Measurements from ENCODE around the gene KLRC3. TPM values are rescaled to one million over a fixed set of nuclear protein-coding genes. Genes with fewer than 3 reads are reported as not detected.
"Not testable (repeated sequence)": the region's sequence is repeated elsewhere in the genome, so short reads cannot be mapped to it uniquely, and the experiment has no call there.

KLRC3 gene
- total RNA-seq, 2 donors from 2014 or later = not detected

DNA sequence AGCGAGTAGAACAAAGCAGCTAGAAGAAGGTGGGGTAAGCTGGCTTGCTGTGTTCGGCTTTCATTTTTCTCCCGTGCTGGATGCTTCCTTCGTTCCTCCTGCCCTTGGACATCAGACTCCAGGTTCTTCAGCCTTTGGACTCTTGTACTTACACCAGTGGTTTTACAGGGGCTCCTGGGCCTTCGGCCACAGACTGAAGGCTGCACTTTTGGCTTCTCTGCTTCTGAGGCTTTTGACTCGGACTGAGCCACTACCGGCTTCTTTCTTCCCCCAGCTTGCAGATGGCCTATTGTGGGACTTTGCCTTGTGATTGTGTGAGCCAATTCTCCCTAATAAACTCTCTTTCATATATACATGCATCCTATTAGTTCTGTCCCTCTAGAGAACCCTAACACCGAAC lies 5.5 kb upstream of the KLRC3 start:
- not testable (repeated sequence) for H3K4me3 Mint-ChIP-seq; H3K4me1 Mint-ChIP-seq; ATAC-seq (replicated peaks); H3K27me3 Mint-ChIP-seq; H3K9me3 Mint-ChIP-seq; H3K36me3 Mint-ChIP-seq (ENCODE audit: low read depth); H3K27ac Mint-ChIP-seq

DNA sequence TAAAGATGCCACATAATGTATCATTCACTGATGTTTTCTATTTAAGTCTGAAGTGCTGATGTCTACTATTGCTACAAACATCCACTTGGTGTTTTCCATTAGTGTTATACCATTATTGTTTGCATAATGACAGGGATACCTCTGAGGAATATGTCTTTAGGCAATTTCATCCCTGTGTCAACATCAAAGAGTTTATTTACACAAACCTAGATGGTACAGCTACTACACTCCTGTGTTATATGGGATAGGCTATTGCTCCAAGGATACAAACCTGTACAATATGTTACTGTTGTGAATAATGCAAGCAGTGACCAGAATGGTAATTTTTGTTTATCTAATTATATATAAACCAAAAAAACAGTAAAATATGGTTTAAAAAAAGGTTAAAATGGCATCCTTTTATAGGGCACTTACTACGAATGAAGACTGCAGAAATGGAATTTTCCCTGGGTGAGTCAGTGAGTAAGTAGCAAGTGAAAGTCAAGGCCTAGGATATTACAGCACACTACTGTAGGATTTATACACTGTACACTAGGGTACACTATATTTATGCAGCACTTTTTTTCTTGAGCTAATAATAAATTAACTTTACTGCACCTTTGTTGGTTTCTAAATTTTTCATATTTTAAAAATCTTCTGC lies 4.0 kb upstream of the KLRC3 start:
- H3K36me3 Mint-ChIP-seq (ENCODE audit: low read depth); ATAC-seq (replicated peaks); H3K4me3 Mint-ChIP-seq; H3K4me1 Mint-ChIP-seq; H3K27ac Mint-ChIP-seq; H3K27me3 Mint-ChIP-seq; H3K9me3 Mint-ChIP-seq: not testable (repeated sequence)

DNA sequence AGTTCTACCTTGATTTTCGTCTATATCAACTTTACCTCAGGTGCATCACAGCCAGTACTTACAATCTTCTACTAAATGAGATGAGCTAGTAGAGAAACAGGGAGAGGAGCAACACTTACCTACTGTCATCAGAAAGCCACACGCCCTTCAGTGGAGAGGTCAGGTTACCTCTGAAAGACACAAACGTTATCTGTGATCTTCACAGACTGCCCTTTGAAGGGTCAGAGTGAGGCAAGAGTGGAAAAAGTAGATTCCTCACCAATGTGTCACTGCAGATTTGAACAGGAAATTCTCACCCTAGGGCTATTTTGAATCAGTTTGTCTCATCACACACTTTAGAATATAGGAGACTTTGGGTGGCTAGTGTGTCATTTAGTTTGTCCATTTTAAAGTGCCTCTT lies 1.8 kb upstream of the KLRC3 start:
- ATAC-seq (replicated peaks) = peak; percentile 52
- H3K36me3 Mint-ChIP-seq (ENCODE audit: low read depth); H3K4me1 Mint-ChIP-seq; H3K27me3 Mint-ChIP-seq; H3K27ac Mint-ChIP-seq; H3K9me3 Mint-ChIP-seq; H3K4me3 Mint-ChIP-seq: not testable (repeated sequence)

DNA sequence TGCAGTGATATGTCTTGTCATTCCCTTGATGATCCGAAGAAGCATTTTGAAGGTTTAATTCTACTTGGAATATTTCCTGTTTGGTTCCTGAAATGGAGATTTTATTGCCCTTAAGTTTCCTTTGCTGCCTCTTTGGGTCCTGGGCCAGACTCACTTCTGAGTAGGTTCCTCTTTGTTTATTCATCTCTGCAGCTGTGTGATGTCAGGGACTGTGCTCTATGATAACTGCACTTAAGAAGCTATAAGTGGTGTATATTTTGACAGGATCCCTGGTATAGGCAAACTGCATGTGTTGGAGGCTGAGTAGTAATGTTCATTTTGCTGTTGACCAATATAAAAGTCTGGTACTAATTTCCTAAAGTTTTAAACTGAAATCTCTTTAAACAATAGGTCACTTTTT lies 11.0 kb downstream of the KLRC3 start, which contains the start of gene KLRC4:
TSS of gene KLRC4 (minus strand) at position 366 of the 400 bp plus-strand sequence. CDS start at position 184, 182 bp downstream.
- Mint-ChIP-seq H3K4me3 (no peak within 1 kb of the TSS), H3K27me3 (peaks cover 3% of the 10 kb centered on the region), H3K4me1 (no peaks in the 10 kb centered on the region), H3K27ac (no peak within 1 kb of the TSS), H3K36me3 (ENCODE audit: low read depth) (no peaks in the 10 kb centered on the region), H3K9me3 (no peaks in the 10 kb centered on the region)
- ATAC-seq (replicated peaks) = no peak

DNA sequence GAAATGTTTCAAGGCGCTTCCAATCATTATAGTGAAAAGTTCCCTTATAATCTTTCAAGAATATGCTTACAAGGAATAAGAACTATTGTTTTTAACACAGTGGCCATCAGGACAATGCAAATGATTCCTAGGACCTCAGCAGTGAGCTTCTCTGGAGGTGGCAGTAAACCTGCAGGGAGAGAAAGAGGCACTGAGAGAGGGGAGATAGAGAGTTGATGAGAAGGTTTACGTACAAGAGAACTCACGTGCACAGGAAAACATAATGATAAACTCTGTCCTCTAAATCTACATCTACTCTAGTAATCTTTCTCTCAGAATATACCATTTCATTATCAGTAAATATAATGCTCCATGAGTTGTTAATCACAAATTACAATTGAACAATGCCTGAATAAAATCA lies 11.6 kb downstream of the KLRC3 start:
- Mint-ChIP-seq H3K4me3 (no peak overlapping the region), H3K4me1 (no peaks in the 10 kb centered on the region), H3K36me3 (ENCODE audit: low read depth) (no peaks in the 10 kb centered on the region), H3K27me3 (peaks cover 3% of the 10 kb centered on the region), H3K9me3 (no peaks in the 10 kb centered on the region), H3K27ac (no peak overlapping the region)
- no peak for ATAC-seq (replicated peaks)

DNA sequence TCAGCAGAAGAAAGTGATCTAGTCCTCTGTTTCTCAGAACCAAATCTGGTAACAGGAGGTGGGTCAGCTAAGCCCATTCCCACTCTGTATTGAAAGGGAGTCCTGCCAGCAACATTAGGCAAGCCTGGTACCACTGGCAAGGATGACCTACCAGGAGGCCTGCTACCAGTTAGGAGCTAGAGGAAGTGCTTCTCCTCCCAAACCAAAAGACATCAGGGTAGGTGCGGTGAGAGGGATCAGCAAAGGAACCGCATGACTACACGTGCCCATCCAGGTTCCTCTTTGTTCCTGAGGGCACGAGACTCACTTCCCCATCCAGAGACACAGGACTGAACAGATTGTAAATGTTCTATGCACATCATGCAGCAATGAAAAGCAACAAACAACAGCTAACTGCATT lies 13.7 kb downstream of the KLRC3 start:
- Mint-ChIP-seq H3K4me1 (no peaks in the 10 kb centered on the region), H3K4me3 (no peak overlapping the region), H3K9me3 (no peaks in the 10 kb centered on the region), H3K27me3 (peaks cover 7% of the 10 kb centered on the region), H3K27ac (no peak overlapping the region), H3K36me3 (ENCODE audit: low read depth) (no peaks in the 10 kb centered on the region)
- ATAC-seq (replicated peaks) = no peak

DNA sequence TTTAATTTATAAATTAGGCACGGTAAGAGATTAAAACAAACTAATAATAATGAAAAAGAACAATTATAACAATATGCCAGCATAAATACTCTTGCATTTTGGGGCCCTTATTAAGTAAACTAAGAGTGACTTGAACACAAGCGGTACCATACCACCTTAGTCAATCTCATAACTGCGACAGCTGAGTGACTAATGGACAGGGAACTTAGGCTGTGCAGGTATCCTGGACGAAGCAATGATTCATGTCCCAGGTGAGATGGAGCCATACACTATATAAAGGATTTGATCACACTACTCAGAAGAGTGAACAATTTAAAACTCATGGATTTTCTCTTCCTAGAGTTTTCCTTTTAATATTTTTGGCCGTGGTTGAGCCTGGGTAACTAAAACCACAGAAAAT lies 15.1 kb downstream of the KLRC3 start:
- no peaks in the 10 kb centered on the region for H3K9me3 Mint-ChIP-seq
- no peaks in the 10 kb centered on the region for H3K4me1 Mint-ChIP-seq
- no peak for ATAC-seq (replicated peaks)
- peaks cover 13% of the 10 kb centered on the region for H3K27me3 Mint-ChIP-seq
- H3K4me3 Mint-ChIP-seq = no peak overlapping the region
- H3K36me3 Mint-ChIP-seq (ENCODE audit: low read depth) = no peaks in the 10 kb centered on the region
- H3K27ac Mint-ChIP-seq = no peak overlapping the region

DNA sequence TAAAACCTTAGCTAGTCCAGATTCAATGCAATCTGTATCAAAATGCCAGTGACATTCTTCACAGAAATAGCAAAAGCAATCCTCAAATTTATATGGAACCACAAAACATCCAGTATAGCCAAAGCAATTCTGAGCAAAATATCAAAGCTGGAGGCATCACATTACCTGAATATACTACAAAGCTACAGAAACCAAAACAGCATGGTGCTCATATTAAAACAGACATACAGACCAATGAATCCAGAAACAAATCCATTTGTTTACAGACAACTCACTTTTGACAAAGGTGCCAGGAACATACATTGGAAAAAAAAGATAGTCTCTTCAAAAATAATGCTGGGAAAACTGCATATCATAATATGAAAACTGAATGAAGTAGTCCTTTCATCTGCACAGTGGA lies 15.6 kb downstream of the KLRC3 start:
- ATAC-seq (replicated peaks) = no peak
- Mint-ChIP-seq H3K4me1 (no peaks in the 10 kb centered on the region), H3K27me3 (peaks cover 16% of the 10 kb centered on the region), H3K27ac (no peak overlapping the region), H3K36me3 (ENCODE audit: low read depth) (no peaks in the 10 kb centered on the region), H3K4me3 (no peak overlapping the region), H3K9me3 (no peaks in the 10 kb centered on the region)

DNA sequence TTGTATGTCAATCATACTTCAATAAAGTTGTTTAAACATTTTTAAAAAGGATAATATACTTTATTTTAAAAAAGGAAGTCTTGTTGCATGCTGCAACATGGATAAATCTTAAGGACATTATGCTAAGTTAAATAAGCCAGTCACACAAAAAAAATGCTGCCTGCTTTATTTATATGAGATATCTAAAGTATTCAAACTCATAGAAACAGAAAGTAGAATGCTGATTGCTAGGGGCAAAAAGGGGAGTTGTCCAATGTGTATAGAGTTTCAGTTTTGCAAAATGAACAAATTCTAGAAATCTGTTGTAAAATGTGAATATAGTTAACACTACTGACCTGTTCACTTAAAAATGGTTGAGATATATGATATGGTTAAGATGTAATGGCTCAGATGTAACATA lies 19.6 kb downstream of the KLRC3 start:
- no peak overlapping the region for H3K27ac Mint-ChIP-seq
- no peaks in the 10 kb centered on the region for H3K4me1 Mint-ChIP-seq
- H3K36me3 Mint-ChIP-seq (ENCODE audit: low read depth) = no peaks in the 10 kb centered on the region
- H3K27me3 Mint-ChIP-seq = peaks cover 22% of the 10 kb centered on the region
- ATAC-seq (replicated peaks) = no peak
- H3K4me3 Mint-ChIP-seq = no peak overlapping the region
- H3K9me3 Mint-ChIP-seq = no peaks in the 10 kb centered on the region

DNA sequence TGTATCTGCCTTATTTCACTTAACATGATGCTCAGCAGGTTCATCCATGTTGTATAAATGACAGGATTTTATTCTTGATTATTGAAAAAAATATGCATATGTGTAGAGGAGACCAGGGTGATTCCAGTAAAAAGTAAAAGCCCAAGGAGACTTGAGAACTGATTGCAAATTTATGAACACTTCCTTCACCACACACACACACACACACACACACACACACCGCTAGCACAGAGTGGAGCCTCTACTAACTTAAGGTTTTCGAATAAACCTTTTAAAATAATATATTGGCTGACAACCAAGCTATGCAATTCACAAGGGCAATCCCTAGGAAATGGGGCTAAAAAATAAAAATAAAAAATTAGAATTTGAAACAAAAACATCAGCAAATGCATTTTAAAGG lies 22.2 kb downstream of the KLRC3 start:
- Mint-ChIP-seq H3K9me3 (no peaks in the 10 kb centered on the region), H3K27me3 (peaks cover 33% of the 10 kb centered on the region), H3K27ac (no peak overlapping the region)

DNA sequence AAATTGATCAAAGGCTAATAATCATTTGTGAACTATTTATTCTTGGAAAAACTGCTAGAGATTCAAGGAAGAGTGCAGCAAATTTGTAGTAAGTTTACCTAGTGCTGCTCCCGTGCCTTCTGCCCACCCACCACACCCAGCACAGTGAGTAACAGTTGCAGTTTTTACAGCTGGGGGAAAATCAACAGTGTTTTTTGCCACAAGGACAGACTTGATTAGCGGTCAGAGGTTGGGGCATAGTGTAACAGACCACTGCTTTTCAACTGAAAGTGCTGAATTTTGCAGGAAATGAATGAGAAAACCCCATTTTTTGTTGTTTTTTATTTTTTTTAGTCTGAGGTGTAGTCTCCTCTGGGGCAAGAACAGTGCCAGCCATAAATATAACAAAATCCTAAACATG lies 23.1 kb downstream of the KLRC3 start:
- Mint-ChIP-seq H3K27ac (no peak overlapping the region), H3K4me3 (no peak overlapping the region), H3K27me3 (peaks cover 34% of the 10 kb centered on the region)

More for the DNA sequence above, 22.2 kb downstream of the KLRC3 start:
- no peak for ATAC-seq (replicated peaks)
- H3K4me1 Mint-ChIP-seq = no peaks in the 10 kb centered on the region
- H3K4me3 Mint-ChIP-seq = no peak overlapping the region
- H3K36me3 Mint-ChIP-seq (ENCODE audit: low read depth) = no peaks in the 10 kb centered on the region

DNA sequence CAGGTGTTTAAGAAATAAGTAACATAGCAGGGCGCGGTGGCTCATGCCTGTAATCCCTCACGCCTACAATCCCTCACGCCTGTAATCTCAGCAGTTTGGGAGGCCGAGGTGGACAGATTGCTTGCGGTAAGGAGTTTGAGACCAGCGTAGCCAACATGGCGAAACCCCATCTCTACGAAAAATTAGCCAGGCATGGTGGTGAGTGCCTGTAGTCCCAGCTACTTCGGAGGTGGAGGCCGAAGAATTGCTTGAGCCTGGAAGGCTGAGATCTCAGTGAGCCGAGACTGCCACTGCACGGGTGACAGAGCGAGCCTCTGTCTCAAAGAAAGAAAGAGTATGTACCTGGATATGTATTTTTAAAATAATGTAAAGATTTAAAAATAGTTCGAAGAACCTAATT lies 24.2 kb downstream of the KLRC3 start:
- H3K36me3 Mint-ChIP-seq (ENCODE audit: low read depth); ATAC-seq (replicated peaks); H3K27ac Mint-ChIP-seq; H3K4me1 Mint-ChIP-seq; H3K4me3 Mint-ChIP-seq; H3K9me3 Mint-ChIP-seq: not testable (repeated sequence)
- H3K27me3 Mint-ChIP-seq = peaks cover 31% of the 10 kb centered on the region

More for the DNA sequence above, 23.1 kb downstream of the KLRC3 start:
- no peak for ATAC-seq (replicated peaks)
- Mint-ChIP-seq H3K36me3 (ENCODE audit: low read depth) (no peaks in the 10 kb centered on the region), H3K4me1 (no peaks in the 10 kb centered on the region), H3K9me3 (no peaks in the 10 kb centered on the region)

DNA sequence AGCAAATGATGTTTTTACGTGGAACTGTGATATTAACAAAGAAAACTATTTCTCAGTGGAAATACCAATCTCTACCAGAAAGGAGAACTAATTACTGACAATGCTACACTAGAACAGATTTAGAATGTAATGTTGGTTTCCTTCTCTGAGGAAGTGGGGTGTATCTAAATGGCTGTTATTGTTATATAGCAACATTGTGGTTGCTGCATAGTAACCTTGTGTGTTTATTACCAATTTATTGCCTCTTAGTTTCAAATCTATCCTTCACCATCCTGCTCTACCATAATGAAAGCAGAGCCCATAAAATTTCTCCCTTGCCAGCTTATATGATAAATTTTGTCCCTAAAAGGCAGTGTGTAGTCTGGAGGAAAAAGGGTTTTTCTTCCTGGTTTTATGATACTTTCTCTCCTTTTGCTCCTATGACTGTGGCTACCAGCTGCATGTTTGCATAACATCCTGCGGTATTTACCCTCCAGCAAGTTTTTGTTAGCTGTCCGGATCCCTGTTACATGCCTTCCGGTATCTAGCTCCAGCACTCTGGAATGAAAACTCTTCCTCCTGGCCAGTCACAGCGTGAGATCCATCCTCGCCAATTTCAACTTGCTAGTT lies 24.9 kb downstream of the KLRC3 start:
- Mint-ChIP-seq H3K4me3 (no peak overlapping the region), H3K27ac (no peak overlapping the region), H3K36me3 (ENCODE audit: low read depth) (no peaks in the 10 kb centered on the region), H3K9me3 (no peaks in the 10 kb centered on the region), H3K4me1 (no peaks in the 10 kb centered on the region), H3K27me3 (peaks cover 28% of the 10 kb centered on the region)
- no peak for ATAC-seq (replicated peaks)

DNA sequence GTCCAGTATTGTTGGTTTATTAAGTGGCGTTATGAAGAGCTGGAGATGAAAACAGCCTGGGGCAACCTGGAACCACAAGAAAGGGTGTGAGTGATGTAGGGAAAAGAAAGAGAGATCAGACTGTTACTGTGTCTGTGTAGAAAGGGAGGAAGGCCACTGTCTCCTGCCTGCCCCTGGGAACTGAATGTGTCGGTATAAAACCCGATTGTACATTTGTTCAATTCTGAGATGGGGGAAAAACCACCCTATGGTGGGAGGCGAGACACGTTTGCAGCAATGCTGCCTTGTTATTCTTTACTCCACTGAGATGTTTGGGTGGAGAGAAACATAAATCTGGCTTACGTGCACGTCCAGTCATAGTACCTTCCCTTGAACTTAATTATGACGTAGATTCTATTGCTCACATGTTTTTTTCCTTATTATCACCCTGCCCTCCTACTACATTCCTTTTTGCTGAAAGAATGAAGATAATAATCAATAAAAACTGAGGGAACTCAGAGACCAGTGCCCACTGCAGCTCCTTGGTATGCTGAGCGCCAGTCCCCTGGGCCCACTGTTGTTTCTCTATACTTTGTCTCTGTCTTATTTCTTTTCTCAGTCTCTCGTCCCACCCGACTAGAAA lies 25.8 kb downstream of the KLRC3 start:
- ATAC-seq (replicated peaks); H3K9me3 Mint-ChIP-seq; H3K36me3 Mint-ChIP-seq (ENCODE audit: low read depth); H3K4me3 Mint-ChIP-seq; H3K27ac Mint-ChIP-seq; H3K4me1 Mint-ChIP-seq: not testable (repeated sequence)
- peaks cover 32% of the 10 kb centered on the region for H3K27me3 Mint-ChIP-seq

DNA sequence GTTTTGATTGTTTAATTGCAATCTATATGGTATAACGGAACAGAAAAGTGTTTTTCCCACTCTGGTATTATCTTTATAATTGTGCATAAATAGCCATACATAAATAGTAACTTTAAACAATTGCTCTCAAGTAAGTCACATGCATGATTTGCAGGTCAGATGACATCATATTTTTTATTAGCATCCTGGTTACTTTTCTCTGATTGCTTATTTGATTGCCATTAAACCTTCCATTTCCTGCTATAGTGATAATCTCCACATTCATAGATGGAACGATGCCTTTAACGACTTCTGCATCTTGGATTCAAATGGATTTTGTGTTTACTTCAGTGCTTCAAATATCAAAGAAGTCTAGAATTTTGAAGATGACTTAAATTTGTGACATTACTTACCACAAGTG lies 27.1 kb downstream of the KLRC3 start:
- Mint-ChIP-seq H3K27me3 (peaks cover 33% of the 10 kb centered on the region), H3K9me3 (no peaks in the 10 kb centered on the region), H3K27ac (no peak overlapping the region), H3K36me3 (ENCODE audit: low read depth) (no peaks in the 10 kb centered on the region), H3K4me1 (no peaks in the 10 kb centered on the region), H3K4me3 (no peak overlapping the region)
- ATAC-seq (replicated peaks) = no peak
